T1000 (cell line): ENCODE data around the gene HIGD1B.
A peak's percentile ranks its signal among the peaks of the same experiment; 100 is the strongest.
"Not testable (repeated sequence)": the region's sequence is repeated elsewhere in the genome, so short reads cannot be mapped to it uniquely, and the experiment has no call there.

ENCODE experiments used
- DNase-seq: peaks from one replicate; lab custom pipeline; 2025; ENCODE audit warnings: mixed read lengths; lab: John Stamatoyannopoulos, UW

HIGD1B gene

DNA sequence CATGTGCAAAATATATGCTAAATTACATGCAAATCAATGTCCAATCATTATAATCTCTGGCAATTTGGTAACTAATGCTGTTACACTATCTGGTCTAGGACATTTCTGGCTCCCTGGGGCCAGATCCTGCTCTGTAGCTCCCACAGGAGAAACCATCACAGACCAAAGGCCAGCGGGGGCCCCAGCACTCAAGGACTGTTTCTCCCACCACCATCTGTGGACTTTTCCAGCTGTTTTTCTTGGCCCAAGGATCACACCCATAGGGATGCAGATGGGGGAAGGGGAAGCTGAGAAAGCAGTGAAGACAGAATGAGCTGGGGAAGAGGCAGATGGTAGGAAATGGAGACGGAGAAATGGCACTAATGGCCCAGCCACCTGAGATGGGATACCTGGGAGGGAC lies at the start of gene HIGD1B:
TSS of gene HIGD1B (plus strand) at position 298 of the 400 bp plus-strand sequence. CDS start 270 bp downstream, outside the sequence.
- DNase-seq = no peak

DNA sequence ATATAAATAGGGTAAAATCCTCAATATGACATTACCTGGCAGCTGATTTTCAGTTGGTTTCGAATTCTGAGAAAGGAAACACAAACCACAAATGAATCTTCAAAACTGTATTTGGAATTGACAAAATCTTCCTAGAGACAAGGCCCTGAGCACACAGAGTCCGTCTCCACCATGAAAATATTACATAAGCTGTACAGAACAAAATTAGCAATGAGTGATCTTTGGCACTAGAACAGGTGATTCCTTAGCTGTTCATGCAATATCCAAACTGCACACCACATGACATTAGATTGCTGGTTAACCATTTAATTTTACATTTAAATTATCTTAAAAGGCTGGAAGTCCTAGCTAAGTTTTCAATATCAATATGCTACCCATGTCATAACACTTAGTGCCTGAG lies 49.3 kb upstream of the HIGD1B start:
- DNase-seq = no peak

DNA sequence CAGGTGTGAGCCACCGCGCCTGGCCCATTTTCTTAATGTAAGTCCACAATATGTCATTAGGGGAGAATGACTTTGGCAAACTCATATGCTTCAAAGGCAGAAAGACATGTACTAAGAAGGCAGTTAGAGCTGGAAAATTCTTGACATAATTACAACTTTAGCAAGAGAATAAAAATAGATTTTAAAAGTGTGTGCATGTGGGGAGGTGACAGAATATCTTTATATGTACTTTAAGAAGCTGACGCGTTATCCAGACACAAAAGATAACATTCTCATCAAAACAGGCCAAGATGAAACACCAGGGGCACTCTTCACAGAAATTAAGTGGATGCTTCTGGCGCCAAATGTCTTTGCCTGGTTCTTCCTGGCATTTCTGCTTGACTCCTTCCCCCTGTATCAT lies 45.8 kb upstream of the HIGD1B start:
- no peak for DNase-seq

DNA sequence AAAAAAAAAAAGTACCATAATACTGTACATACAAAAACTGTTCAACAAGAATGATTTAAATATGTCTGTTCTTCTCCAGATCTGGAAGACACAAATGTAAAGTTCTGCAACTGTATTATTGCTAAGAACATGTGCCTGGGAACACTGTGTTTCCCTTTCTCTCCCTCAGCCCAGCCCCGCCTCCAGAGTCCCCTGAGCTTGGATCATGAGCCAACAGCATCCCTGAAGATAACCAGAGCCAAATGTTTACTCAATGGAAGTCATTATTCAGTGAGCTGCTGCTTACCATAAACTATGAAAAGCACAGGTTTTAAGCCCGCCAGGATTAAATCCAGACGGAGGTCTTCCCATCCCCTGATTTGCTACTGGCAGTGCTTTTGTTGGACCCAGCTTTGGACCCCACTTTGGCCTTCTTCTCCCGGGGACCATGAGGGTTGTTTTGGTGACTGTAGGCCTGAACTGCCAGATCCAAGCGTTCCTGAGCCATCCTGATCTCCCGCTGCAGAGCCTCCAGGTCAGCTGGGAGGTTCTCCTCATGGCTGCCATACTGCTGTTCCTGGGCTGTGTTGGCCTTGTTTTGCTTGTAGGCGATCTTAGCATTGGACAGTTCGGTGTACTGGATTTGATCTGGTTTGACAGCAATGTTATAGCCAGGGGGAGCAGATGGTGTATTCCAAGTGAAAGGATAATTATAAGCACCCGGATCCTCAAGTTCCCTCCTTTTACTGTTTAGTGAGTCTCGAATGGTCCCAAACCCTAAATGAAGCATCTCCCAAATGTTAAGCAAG lies 43.2 kb upstream of the HIGD1B start:
- no peak for DNase-seq

DNA sequence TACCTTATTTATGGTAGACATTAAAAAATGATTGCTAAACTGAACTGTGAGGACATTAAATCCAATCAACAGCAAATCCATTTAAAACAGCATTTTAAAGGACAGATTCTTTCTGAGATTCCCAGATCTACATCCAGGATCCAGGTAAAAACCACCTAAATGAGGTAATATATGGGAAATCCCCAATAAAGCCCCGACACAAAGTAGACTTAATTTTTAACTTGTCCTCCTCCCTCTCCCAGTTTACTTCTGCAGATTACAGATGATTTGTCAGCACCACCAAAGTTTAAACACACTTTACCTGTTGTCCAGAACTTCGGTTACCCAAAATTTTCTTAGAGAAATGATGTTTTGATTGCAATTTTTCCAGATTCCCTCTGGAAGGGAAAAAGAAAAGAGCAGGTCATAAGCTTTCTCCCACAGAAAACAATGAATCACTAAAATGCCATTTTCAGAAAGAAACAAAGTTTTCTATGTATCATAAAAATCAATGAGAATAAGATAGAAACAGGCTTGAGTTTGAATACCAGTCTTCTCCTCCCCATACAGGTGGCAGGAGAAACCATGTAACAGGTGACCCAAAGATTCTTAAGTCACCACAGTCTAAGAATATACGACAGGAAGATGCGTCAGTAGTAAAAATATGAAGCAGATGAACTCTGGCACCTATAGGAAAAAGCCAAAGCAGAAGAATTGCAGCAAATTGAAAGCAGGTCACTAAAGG lies 40.4 kb upstream of the HIGD1B start:
- no peak for DNase-seq

DNA sequence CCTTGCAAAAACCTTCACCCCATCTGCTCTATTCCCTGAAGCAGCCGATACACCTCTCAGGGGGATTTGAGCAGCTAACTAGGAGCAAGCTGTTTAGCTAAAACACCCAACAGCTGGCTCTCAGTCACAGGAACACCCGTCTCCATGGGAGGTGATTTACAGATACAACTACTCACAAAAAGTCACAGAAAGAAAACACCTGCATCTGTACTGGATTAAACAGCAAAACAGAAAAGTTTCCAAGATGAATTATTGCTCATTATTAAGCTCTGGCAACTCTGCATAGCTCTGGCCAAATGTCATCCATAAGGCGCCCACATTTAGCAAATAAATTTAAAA lies 39.9 kb upstream of the HIGD1B start:
- DNase-seq = no peak

DNA sequence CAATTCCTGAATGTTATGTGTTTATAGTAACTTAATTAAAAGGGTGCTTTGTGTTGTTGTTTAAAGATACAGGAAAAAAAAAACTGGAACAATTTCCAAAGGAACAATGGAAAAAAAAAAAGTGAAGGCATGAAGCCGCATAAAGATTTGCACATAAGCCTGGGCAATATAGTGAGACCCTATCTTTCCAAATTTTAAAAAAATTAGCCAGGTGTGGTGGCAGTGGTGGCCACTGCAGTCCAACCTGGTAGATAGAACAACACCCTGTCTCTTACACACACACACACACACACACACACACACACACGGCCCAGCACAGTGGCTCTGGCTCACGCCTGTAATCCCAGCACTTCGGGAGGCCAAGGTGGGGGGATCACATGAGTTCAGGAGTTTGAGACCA lies 39.5 kb upstream of the HIGD1B start:
- no peak for DNase-seq

DNA sequence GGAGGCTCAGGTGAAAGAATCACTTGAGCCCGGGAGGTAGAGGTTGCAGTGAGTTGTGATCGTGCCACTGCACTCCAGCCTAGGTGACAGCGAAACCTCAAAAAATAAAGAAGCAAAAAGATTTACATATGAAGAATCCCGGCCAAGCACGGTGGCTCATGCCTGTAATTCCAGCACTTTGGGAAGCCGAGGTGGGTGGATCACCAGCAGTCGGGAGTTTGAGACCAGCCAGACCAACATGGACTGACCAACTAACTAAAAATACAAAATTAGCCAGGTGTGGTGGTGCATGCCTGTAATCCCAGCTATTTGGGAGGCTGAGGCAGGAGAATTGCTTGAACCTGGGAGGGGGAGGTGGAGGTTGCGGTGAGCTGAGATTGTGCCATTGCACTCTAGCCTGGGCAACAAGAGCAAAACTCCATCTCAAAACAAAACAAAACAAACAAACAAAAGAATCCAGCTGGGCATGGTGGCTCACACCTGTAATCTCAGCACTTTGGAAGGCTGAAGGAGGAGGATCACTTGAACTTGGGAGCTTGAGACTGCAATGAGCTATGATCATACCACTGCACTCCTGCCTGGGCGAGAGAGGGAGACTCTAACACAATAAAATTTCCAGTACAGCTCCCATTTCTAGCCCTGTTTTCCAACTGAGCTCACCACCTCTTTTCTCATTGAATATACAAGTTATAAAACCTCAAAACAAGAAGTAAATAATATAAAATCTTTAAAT lies 38.9 kb upstream of the HIGD1B start:
- DNase-seq = not testable (repeated sequence)

DNA sequence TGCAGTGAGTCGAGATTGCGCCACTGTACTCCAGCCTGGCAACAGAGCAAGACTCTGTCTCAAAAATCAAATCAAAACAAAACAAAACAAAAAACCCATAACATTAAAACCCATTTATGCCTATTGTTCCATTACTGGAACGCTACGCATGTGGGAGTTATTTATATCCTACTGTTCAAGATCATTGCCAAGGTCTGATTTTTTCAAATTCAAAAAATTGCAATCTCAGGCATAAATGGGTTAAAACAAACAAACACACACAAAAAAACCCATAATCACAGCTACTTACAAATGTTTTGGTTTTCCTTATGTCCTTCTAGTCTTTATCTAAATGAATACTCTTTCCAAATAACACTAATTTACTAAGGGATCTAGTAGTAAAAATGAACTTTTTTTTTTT lies 35.4 kb upstream of the HIGD1B start:
- DNase-seq = no peak

DNA sequence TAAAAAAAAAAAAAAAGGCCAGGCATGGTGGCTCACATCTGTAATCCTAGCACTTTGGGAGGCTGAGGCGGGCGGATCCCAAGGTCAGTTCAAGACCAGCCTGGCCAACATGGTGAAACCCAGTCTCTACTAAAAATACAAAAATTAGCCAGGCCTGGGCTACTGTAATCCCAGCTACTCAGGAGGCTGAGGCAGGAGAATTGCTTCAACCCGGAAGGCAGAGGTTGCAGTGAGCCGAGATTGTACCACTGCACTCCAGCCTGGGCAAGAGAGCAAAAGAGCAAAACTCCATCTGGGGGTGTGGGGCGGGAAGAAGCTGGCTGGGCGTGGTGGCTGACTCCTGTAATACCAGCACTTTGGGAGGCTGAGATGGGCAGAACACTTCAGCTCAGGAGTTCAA lies 29.2 kb upstream of the HIGD1B start:
- DNase-seq = not testable (repeated sequence)

DNA sequence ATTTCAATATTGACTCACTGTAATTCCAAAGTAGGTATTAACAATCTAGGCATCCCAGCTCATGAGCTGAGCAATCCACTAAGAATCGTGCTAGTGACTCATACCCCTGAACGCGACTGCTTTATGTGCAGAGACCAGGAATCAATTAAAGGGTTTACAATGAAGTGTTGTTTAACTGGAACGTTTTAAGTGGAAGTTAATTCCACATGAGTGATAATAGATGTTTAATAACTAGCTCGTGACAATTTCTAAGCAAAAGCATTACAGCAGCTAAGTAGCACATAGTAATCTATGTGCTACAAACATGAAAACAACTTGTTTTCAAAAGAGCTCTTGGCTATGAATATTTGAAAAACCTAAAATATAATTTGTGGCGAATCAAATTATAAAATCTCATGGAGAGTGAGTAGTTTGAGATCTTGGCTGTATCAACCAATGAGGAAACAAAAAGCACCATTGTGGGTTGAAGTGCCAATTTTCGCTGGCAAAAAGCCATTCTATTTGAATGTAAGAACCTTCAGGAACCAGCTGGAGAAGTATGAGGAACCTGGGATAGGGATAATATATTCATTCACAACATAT lies 27.0 kb upstream of the HIGD1B start:
- DNase-seq = peak; percentile 43

DNA sequence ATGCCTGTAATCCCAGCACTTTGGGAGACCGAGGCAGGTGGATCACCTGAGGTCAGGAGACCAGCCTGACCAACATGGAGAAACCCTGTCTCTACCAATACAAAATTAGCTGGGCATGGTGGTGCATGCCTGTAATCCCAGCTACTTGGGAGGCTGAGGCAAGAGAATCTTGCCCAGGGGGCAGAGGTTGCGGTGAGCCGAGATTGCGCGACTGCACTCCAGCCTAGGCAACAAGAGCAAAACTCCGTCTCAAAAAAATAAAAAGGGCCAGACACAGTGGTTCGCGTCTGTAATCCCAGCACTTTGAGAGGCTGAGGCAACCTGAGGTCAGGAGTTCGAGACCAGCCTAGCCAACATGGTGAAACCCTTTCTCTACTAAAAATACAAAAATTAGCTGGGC lies 22.4 kb upstream of the HIGD1B start:
- DNase-seq = not testable (repeated sequence)

DNA sequence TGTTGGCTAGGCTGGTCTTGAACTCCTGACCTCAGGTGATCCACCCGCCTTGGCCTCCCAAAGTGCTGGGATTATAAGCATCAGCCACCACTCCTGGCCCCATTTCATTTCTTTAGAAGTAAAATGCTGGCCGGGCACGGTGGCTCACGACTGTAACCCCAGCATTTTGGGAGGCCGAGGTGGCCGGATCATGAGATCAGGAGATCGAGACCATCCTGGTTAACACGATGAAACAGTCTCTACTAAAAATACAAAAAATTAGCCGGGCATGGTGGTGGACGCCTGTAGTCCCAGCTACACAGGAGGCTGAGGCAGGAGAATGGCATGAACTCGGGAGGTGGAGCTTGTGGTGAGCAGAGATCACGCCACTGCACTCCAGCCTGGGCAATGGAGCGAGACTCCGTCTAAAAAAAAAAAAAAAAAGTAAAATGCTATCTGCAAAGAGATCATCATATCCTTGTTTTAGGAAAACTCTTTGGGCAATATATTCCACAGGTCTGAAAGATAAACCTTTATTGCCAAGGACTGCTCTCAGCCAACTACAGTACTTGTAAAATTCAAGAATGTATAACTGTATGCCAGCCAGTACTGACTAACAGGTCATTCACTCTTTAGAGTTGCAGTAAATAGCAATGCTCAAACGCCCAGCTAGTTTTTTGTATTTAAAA lies 21.4 kb upstream of the HIGD1B start:
- DNase-seq = peak; percentile 30

DNA sequence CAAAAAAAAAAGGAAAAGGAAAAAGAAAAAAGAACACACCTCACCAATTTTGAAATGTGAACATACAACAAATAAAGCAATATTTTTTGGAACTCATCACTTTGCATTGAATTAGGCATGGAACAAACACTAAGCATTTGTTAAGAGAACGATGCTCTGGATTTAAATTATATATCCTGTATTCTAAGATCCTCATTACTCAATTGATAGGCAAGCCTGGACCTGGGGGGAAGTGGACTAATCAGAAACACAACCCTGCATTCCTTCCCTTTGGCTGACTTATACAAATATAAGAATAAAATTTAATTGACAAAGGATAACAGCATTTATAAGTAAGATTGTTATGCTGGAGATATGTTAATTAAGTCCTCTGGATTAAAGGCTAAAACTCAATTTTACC lies 19.8 kb upstream of the HIGD1B start:
- DNase-seq = no peak

DNA sequence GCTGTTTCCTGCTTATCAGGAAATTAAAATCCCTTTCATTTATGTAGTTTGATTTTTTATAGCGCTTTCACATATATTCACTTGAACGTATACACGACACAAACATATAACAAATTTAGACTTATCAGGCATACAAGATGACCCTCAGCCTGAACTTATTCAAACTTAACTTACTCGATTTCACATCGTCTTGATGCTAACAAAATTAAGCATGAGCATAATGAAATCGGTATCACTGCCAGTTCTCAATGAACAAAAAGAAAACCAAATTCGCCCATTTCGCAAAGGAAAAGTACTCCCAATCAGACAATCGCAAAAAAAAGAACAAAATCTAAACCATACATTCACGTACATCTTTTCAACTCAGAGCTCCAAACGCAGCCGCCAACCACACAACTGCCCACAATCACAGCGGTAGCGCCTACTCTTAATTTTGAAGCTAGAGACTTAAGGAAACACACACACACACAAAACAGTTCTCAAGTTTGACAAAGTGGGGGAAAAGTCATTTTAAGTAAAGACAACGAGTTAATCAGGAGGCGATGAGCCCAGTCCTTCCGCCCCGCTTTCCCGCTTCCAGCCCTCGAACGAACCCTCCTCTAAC lies 18.7 kb upstream of the HIGD1B start:
- no peak for DNase-seq

DNA sequence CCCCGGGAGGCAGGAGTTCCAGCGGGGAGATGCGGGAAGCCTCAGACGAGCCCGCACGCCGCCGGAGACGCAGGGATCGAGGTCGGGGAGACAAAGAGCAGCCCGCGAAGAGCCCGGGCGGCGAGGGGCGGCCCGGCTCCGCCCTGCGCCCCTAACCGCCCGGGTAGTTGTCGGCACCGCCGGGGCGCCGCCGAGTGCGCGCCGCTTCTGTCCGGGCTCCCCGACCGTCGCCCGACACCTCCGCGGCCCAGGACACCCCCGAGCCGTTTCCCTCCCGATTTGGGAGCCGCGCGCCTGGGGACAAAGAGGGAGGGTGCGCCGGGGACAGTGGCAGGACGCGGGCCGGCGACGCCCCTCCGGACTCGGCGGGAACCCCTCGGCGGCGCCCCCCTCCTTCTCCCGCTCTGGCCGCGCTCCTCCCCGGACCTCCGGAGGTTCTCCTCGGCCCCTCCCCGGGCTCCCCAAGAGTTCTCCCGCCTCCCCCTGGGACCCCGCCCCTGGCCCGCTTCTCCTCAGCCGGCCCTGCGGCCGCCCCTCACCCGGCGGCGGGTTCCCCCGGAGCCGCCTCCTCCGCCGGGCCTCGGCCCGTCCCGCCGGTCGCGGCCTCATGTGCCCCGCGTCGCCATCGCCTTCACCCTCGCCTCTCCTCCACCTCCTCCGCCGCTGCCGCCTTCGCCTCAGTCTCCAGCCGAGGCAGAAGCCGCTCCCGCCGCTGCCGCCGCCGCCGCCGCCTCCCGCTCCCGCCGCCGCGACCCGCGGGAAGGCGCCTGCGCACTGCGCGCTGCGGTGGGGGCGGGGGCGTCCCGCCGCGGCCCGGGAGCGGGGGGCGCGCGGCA lies 17.9 kb upstream of the HIGD1B start, which contains the start of gene GJC1:
TSS of gene GJC1 (minus strand) at position 765 of the 836 bp plus-strand sequence. CDS start 24,470 bp downstream, outside the sequence.
- DNase-seq = no peak

DNA sequence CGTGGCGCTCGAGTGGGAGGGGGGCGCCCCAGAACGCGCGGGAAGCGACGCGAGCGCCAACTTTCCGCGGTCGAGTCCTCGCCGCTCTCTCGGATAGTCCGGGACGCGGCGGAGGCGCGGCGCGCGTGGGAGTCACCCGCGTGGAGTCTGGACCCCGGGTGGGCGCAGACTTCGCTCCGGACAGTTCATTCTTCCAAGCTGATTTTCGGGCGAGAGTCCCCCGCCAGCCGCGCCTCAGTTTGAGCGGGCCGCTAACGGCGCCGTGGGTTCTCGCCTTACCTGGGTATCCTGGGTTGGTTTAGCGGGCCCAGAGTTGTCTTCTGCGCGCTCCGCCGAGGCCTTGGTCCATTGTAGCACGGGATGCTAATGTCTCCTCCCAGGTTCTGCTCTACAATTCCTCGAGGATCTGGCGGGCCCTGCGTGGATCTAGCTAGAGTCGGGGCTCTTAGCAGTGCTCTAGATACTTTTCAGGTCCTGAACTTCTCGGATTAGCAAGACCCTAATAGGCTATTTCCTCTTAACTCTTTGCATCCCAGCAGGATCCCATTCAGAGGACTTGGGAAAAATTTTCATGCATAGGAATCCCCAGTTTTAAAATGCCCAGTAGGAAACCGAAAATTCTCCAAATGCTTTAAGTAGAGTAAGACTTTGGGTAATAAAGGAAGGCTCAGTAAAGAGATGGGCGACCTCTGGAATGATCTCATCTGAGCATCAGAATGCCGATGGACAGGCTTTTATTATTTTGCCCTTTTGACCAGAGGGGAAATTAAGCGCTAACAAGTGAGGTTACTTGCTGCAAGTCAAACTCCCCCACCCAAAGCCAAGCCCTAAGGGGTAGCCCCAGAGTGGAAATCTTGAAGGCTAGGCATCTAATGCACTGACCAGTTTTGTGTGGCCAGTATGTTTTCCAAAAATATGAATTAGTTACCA lies 17.1 kb upstream of the HIGD1B start:
- no peak for DNase-seq

DNA sequence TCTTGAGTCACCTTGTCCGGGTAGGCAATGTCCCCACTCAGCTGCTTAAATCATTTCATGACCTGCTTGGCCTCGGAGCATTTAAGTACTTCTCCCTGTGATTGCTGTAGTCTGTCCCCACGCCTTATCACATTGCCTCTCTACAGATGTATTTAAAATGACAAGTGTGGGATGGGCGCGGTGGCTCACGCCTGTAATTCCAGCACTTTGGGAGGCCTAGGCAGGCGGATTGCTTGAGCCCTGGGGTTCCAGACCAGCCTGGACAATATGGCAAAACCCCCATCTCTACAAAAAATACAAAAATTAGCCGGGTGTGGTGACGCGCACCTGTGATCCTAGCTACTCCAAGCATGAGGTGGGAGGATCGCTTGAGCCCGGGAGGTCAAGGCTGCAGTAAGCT lies 16.3 kb upstream of the HIGD1B start:
- DNase-seq = no peak

DNA sequence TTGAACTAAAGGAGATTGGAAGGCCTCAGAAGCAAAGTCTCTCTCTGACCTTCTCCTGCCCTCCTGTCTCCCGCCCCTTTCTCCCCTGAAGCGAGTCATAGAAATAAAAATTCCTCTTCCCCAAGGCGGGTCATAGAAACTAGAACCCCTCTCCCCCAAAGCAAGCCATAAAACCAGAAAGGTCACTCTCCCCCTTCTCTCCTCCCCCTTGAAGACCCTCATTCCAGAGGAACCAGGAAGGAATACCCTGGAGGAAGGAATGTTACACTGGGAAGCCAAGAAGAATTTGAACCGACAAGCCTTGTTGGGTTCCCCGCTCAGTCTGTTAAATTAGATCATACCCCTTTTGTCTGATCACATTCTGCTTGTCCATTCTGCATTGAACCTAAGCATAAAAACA lies 14.9 kb upstream of the HIGD1B start:
- no peak for DNase-seq
